Mesendoderm (in vitro differentiated cells): ENCODE results near the gene CPA4.
A peak's percentile ranks its signal among the peaks of the same experiment; 100 is the strongest.

Source experiments
- DNase-seq: peaks from one replicate; pipeline ENCODE4 v3.0.0; 2013
- H2AK5ac ChIP-seq: 2 replicates; pipeline ENCODE4 v1.6.1; 2013; ENCODE audit warnings: low read length, inconsistent platforms
- H2BK120ac ChIP-seq: 2 replicates; pipeline ENCODE4 v1.6.1; 2013; ENCODE audit warnings: low read depth, mild to moderate bottlenecking, low read length, moderate library complexity, mixed read lengths
- H2BK15ac ChIP-seq: replicated peaks from 2 replicates; pipeline ENCODE4 v1.6.1; 2013; ENCODE audit warnings: low read depth, mild to moderate bottlenecking, moderate library complexity
- H2BK5ac ChIP-seq: 2 replicates; pipeline ENCODE4 v1.6.1; 2013; ENCODE audit warnings: low read length, inconsistent platforms
- H3K18ac ChIP-seq: 2 replicates; pipeline ENCODE4 v1.6.1; 2013; ENCODE audit warnings: mild to moderate bottlenecking, low read length, mixed read lengths
- H3K23ac ChIP-seq: one replicate; pipeline ENCODE4 v1.6.1; 2013; ENCODE audit warnings: low read length
- H3K27ac ChIP-seq: 2 replicates; pipeline ENCODE4 v1.5.1; 2013; ENCODE audit warnings: low read depth, mild to moderate bottlenecking, inconsistent platforms, low read length, moderate library complexity
- H3K27me3 ChIP-seq: 2 replicates; pipeline ENCODE4 v1.6.1; 2013; ENCODE audit warnings: low read length, control low read depth, mild to moderate bottlenecking, inconsistent platforms; ENCODE audit not compliant: insufficient read depth, poor library complexity
- H3K36me3 ChIP-seq: 2 replicates; pipeline ENCODE4 v1.6.1; 2013; ENCODE audit warnings: low read length, inconsistent platforms; ENCODE audit not compliant: control insufficient read depth, insufficient read depth
- H3K4ac ChIP-seq: one replicate; pipeline ENCODE4 v1.6.1; 2013; ENCODE audit warnings: low read depth, mild to moderate bottlenecking, low read length, moderate library complexity
- H3K4me1 ChIP-seq: 2 replicates; pipeline ENCODE4 v1.6.1; 2013; ENCODE audit warnings: low read depth, low read length, inconsistent platforms; ENCODE audit not compliant: control insufficient read depth
- H3K4me2 ChIP-seq: 2 replicates; pipeline ENCODE4 v1.6.1; 2013; ENCODE audit warnings: low read length
- H3K4me3 ChIP-seq: 2 replicates; pipeline ENCODE4 v1.5.1; 2013; ENCODE audit warnings: mild to moderate bottlenecking, low read length
- H3K56ac ChIP-seq: one replicate; pipeline ENCODE4 v1.6.1; 2013; ENCODE audit warnings: low read length
- H3K79me1 ChIP-seq: 2 replicates; pipeline ENCODE4 v1.6.1; 2013; ENCODE audit warnings: low read length, inconsistent platforms
- H3K79me2 ChIP-seq: 2 replicates; pipeline ENCODE4 v1.6.1; 2013; ENCODE audit warnings: mild to moderate bottlenecking, low read length; ENCODE audit not compliant: control insufficient read depth, insufficient read depth
- H3K9ac ChIP-seq: 2 replicates; pipeline ENCODE4 v1.6.1; 2013; ENCODE audit warnings: low read length, inconsistent platforms
- H4K5ac ChIP-seq: one replicate; pipeline ENCODE4 v1.6.1; 2013; ENCODE audit warnings: low read length
- H4K8ac ChIP-seq: one replicate; pipeline ENCODE4 v1.6.1; 2013; ENCODE audit warnings: low read depth, mild to moderate bottlenecking, control low read depth, low read length, moderate library complexity
- WGBS: extraction: QIAGEN DNeasy Blood & Tissue Kit; methylation state at CpG from one replicate; pipeline ENCODE4 v1.1.7; 2013; ENCODE audit warnings: low lambda C conversion rate, missing lambda C conversion rate; ENCODE audit not compliant: insufficient coverage; ENCODE audit errors: extremely low coverage; 5-methylcytosine and 5-hydroxymethylcytosine counted together

CPA4 gene

DNA sequence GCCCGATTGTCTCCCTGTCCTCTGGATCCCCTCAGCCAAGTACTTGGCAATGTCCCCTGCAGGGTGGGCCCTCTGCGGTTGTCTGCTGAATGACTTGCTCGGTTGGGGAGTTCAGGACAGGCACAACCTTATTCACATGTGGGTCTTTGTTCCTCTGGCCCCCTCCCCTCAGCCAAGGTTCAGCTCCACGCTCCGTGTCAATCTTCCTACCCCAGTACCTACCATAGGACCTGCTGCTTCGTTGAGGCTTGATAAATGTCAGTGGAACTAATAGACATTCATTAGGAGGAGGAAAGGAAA is 58.8 kb downstream of the CPA4 start:
- H3K79me2 ChIP-seq = no peaks in the 10 kb centered on the region
- H3K4me1 ChIP-seq = peaks cover 11% of the 10 kb centered on the region
- no peak overlapping the region for H2BK15ac ChIP-seq
- no peak overlapping the region for H3K4ac ChIP-seq
- DNase-seq = no peak
- H4K5ac ChIP-seq = no peak overlapping the region
- H2BK5ac ChIP-seq = no peak overlapping the region
- no peak overlapping the region for H3K18ac ChIP-seq
- no peak overlapping the region for H4K8ac ChIP-seq
- no peaks in the 10 kb centered on the region for H3K79me1 ChIP-seq
- no peak overlapping the region for H3K56ac ChIP-seq
- H2AK5ac ChIP-seq = no peak overlapping the region
- no peak overlapping the region for H3K4me2 ChIP-seq
- no peak overlapping the region for H3K23ac ChIP-seq
- H3K9ac ChIP-seq = no peak overlapping the region
- no peak overlapping the region for H3K4me3 ChIP-seq
- no peaks in the 10 kb centered on the region for H3K36me3 ChIP-seq
- WGBS = no CpG with 5 or more reads among the region's 6 CpGs
- no peak overlapping the region for H2BK120ac ChIP-seq
- no peaks in the 10 kb centered on the region for H3K27me3 ChIP-seq
- H3K27ac ChIP-seq = no peak overlapping the region

DNA sequence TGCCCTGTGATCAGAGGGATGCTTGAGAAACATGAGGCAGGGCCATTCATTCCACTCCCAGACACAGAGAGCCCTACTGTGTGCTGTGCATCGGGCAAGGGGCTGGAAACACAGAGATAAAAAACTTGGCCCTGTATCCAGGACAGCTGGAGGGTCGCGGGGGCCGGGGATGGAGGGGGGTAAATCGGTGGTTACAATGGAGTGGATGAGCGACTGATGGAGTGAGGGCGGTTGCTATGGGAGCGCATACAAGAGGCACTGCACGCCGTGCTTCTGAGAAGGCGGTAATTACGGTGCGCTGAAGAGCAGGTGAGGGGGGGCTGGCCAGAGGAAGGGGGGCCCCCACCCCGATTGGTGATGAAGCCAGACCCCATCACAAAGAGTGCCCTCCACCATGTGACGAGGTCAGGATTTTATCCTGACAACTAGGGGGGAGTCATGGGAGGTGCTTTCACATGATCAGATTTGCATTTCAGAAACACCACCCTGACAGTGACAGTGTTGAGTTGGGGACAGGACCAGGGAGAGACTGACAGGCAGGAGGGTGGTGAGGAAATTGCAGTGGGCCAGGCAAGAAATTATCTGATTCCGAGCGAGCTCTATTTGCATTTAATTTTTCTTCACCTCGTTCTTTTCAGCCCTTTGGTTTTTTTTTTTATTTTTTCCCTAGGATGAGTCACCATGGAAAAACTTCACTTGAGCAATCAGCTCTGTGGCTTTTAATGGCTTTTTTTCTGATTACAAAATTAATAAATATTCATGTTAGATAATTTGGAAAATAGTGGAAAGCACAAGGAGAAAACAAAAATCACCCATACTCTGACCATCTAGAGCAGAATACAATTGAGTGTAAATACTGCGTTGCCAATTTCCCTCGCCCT is 59.5 kb downstream of the CPA4 start:
- Histone ChIP-seq H2BK120ac (no peak overlapping the region), H3K9ac (no peak overlapping the region), H2AK5ac (no peak overlapping the region), H3K4me2 (no peak overlapping the region), H4K5ac (no peak overlapping the region), H3K4me1 (peaks cover 11% of the 10 kb centered on the region), H3K27ac (no peak overlapping the region), H3K27me3 (no peaks in the 10 kb centered on the region), H2BK15ac (no peak overlapping the region), H3K56ac (no peak overlapping the region), H3K18ac (no peak overlapping the region), H2BK5ac (no peak overlapping the region), H4K8ac (no peak overlapping the region), H3K4ac (no peak overlapping the region), H3K23ac (no peak overlapping the region), H3K79me1 (no peaks in the 10 kb centered on the region), H3K4me3 (no peak overlapping the region), H3K79me2 (no peaks in the 10 kb centered on the region), H3K36me3 (no peaks in the 10 kb centered on the region)
- no peak for DNase-seq
- WGBS = no CpG with 5 or more reads among the region's 20 CpGs

DNA sequence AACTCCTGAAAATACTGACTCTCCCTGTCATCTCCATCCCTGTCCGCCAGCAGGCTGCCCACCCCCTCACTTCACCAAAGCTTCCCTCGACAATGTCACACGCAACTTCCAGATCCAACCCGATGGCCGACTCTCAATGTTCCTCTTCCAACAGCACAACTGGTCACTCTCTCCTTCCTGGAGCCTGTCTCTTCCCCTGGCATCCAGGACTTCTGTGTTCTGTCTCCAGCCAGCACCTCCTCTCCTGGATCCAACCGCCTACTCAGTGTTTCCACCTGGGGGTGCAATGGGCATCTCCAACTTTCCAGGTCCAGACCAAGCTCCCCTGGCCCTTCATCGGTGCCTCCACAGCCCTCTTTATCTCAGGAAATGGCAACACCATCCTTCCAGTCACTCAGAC is 60.2 kb downstream of the CPA4 start:
- Histone ChIP-seq H3K79me2 (no peaks in the 10 kb centered on the region), H3K18ac (no peak overlapping the region), H3K4me1 (peaks cover 11% of the 10 kb centered on the region), H3K23ac (no peak overlapping the region), H2BK5ac (no peak overlapping the region), H2AK5ac (no peak overlapping the region), H3K4me3 (no peak overlapping the region), H3K56ac (no peak overlapping the region), H3K36me3 (no peaks in the 10 kb centered on the region), H3K27me3 (no peaks in the 10 kb centered on the region), H4K5ac (no peak overlapping the region), H3K4me2 (no peak overlapping the region), H3K27ac (no peak overlapping the region), H3K9ac (no peak overlapping the region), H4K8ac (no peak overlapping the region), H2BK120ac (no peak overlapping the region), H3K4ac (no peak overlapping the region), H2BK15ac (no peak overlapping the region), H3K79me1 (no peaks in the 10 kb centered on the region)
- no CpG with 5 or more reads among the region's 7 CpGs for WGBS
- peak; percentile 42 for DNase-seq

DNA sequence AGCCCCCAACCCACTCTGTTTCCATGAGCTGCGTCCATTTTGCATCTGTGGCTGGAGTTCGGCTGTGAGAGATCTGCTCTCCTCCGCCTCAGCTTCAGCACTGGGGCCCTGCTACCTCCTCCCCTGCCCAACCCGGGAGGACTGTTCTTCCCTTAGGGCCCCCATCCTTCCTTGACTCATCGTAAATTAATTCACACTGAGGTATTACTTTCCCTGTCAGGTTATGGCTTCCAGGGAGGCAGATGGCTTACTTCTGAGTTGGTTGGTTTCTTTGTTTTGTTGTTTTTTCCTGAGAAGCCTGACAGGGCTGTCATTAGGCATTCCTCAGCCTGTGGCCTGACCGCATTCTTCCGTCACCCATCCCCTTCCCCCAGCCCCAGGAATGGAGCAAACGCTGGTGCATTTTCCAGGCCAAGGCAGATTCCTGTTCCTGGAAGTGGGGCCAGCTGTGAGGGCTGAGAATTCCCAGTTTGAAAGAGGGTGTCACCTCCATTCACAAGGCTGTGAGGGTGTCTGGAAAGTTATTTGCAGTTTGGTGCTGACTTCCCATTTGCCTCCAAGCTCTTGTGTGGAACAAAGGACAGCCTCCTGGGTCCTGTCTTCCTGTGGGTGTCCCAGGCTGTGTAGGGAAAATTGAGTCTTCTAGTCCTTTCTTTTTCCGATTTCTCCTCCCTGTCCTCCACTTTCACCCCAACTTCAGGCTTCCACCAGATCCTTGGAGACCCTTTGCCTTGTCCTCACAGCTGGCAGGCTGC is 63.3 kb downstream of the CPA4 start:
- H3K27ac ChIP-seq = peak overlapping the region; percentile 92
- no peaks in the 10 kb centered on the region for H3K27me3 ChIP-seq
- H2AK5ac ChIP-seq = no peak overlapping the region
- no peak overlapping the region for H3K4ac ChIP-seq
- no peaks in the 10 kb centered on the region for H3K79me1 ChIP-seq
- H3K79me2 ChIP-seq = no peaks in the 10 kb centered on the region
- H2BK120ac ChIP-seq = peak overlapping the region; percentile 55
- H2BK5ac ChIP-seq = peak overlapping the region; percentile 82
- H3K18ac ChIP-seq = peak overlapping the region; percentile 46
- no peaks in the 10 kb centered on the region for H3K36me3 ChIP-seq
- H3K9ac ChIP-seq = peak overlapping the region; percentile 22
- peak; percentile 99 for DNase-seq
- peaks cover 6% of the 10 kb centered on the region for H3K4me1 ChIP-seq
- no CpG with 5 or more reads among the region's 9 CpGs for WGBS
- H3K56ac ChIP-seq = peak overlapping the region; percentile 77
- no peak overlapping the region for H2BK15ac ChIP-seq
- H3K23ac ChIP-seq = no peak overlapping the region
- no peak overlapping the region for H3K4me2 ChIP-seq
- H4K8ac ChIP-seq = no peak overlapping the region
- peak overlapping the region; percentile 29 for H4K5ac ChIP-seq
- H3K4me3 ChIP-seq = no peak overlapping the region

- Histone ChIP-seq H2AK5ac (no peak overlapping the region), H3K4me3 (no peak overlapping the region), H3K4me1 (peaks cover 6% of the 10 kb centered on the region), H3K79me2 (no peaks in the 10 kb centered on the region), H3K56ac (peak overlapping the region; percentile 77), H4K5ac (peak overlapping the region; percentile 29), H3K27me3 (no peaks in the 10 kb centered on the region), H3K9ac (peak overlapping the region; percentile 22), H3K79me1 (no peaks in the 10 kb centered on the region), H3K4ac (no peak overlapping the region), H3K36me3 (no peaks in the 10 kb centered on the region), H3K23ac (no peak overlapping the region), H3K4me2 (no peak overlapping the region), H4K8ac (no peak overlapping the region), H2BK5ac (peak overlapping the region; percentile 82), H3K27ac (peak overlapping the region; percentile 92), H3K18ac (peak overlapping the region; percentile 46), H2BK120ac (peak overlapping the region; percentile 55), H2BK15ac (no peak overlapping the region)
- WGBS = no CpG with 5 or more reads among the region's 16 CpGs
- DNase-seq = peak; percentile 64
These were observed 64.1 kb downstream of the CPA4 start for GRCh38 chr7:130356876-130357611.
